ENCODE results near the gene YPEL1. TPM values are rescaled to one million over a fixed set of nuclear protein-coding genes. Genes with fewer than 3 reads are reported as not detected.

The YPEL1 gene
- 0.68 and 1.9 TPM in 2 replicates for total RNA-seq

DNA sequence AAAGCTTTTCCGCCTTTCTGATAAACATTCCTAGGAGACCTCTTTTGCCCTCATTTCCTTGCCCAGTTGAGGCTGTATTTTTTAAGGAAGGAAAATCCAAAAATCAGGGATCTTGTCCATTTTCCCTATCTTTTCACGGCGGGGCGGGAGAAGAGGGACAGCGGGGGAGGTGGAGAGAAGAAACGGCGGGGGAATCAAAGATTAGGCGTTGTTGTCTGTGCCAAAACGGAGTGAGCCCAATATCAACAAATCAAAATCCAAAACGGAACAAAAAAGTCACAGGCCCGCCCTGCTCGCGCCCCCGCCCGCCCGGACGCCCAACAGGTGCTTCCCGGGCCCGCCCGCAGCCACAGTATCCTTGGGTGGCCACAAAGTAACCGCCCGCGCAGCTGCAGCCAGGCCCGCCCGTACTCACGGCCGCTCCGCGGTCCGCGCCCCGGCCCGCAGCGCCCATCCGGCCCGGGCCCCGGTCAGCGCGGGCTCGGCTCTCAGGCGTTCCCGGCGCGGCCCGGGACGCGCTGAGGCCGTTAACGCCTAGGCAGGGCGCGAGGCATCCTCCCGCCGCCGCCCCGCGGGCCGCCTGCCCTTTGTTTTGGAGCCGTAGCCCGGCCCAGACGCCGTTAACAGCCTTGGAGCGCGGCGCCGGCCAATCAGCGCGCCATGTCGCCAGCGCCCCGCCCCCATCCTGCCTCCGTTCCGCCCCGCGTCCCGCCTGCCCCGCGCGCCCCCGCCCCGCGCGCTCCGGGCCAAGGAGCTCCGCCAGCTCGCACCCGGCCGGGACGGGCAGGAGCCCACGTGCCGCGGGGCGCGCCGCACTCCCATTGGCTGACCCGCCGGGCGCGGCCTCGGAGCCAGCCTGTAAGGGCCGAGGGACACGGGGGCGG is at the start of gene YPEL1:
TSS of gene YPEL1 (minus strand) at position 595 of the 884 bp plus-strand sequence. CDS start 25,050 bp downstream, outside the sequence.

Other genes starting within 250 kb of the YPEL1 start
- gene RIMBP3C, start 184.3 kb downstream of the YPEL1 start, total RNA-seq, result 1.1 and 1.3 TPM in 2 replicates
- gene UBE2L3, start 168.1 kb downstream of the YPEL1 start, total RNA-seq, result 51.6 and 64.8 TPM in 2 replicates
- gene YDJC, start 105.8 kb downstream of the YPEL1 start, total RNA-seq, result 41.7 and 66.5 TPM in 2 replicates
- gene CCDC116, start 103.0 kb downstream of the YPEL1 start, total RNA-seq, result not detected in 2 replicates
- 31.7 and 50.3 TPM in 2 replicates for gene SDF2L1, start 93.5 kb downstream of the YPEL1 start, total RNA-seq
- 16.7 and 26.5 TPM in 2 replicates for gene PPIL2, start 69.8 kb downstream of the YPEL1 start, total RNA-seq
- 34.8 and 37.5 TPM in 2 replicates for gene MAPK1, start 131.9 kb upstream of the YPEL1 start, total RNA-seq
- gene PPM1F, start 217.1 kb upstream of the YPEL1 start, total RNA-seq, result 18.2 and 23.4 TPM in 2 replicates
- 17.5 and 19.7 TPM in 2 replicates for gene TOP3B, start 247.0 kb upstream of the YPEL1 start, total RNA-seq

All from pericardium fibroblast (primary cell).